ENCODE data around the gene TMEM223.
"Not testable (repeated sequence)": the region's sequence is repeated elsewhere in the genome, so short reads cannot be mapped to it uniquely, and the experiment has no call there.

TMEM223 gene

DNA sequence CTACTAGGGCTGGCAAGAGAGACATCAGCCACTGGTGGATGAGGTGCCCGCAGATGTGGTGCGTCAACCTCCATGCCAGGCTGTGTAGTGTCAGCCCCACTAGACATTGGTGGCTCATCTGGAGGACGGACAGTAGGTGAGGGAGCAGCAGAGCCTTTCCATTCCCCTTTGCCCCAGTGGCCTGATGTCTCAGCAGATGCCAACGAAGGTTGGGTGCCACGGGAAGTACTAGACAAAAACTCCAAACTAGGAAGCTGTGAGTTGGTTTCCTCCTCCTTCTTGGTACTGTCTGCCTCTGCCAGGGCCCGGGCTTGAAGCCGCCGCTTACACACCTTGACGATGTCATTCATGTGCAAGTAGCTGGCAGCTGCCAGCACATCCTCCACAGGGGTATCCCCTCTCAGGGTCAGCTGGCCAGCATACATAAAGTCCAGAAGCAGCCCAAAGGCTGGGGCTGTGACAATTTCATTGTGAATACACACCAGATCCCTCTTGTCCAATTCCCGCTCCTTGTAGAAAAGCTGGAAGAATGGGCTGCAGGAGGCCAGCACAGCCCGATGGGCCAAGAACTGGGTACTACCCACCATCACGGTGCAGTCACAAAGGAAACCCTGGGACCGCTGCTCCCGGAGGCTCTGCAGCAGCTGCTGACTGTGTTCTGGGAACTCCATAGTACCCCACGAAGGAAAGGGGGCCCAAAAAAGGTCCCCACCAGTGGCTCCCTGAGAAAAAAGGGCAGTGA, 38.6 kb downstream of the TMEM223 start:
- no peak for DNase-seq (ENCODE audit: low spot score)

DNA sequence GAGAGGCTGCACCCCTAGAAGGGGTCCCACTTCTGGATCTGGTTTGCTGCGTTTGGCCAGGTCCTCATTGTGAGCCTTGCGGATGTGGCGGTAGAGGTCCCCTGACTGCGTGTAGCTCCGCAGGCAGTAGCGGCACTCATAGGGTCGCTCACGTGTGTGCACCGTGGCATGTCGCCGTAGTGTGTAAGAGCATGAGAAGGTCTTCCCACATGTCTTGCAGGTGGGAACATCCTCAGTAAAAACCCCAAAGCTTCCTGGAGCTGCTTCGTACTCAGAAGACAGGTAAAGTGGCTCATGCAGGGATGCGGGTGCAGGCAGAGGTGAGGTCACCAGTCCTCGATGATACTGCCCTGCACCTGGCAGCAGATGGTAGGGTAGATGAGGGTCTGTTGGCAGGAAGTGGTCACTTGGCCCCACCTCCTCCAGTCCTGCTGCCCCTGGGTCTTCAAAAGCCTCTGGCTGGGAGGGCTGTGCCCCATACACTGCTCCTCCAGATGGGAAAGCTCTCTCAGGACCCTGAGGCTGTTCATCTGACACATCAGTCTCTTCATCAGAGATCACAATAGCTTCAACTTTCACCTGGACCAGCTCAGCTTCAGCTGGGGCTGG, 39.5 kb downstream of the TMEM223 start:
- DNase-seq (ENCODE audit: low spot score) = no peak

DNA sequence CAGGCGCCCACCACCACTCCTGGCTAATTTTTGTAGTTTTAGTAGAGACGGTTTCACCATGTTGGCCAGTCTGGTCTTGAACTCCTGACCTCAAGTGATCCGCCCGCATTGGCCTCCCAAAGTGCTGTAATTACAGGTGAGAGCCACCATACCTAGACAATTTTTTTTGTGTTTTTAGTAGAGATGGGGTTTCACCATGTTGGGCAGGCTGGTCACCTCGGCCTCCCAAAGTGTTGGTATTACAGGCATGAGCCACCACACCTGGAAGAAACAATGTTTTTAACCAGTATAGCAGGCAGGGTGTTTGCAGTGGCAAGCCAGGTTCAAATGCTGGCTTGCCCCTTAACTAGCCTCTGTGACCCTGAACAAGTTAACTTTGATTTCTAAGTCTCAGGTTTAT, 41.9 kb downstream of the TMEM223 start:
- not testable (repeated sequence) for DNase-seq (ENCODE audit: low spot score)

DNA sequence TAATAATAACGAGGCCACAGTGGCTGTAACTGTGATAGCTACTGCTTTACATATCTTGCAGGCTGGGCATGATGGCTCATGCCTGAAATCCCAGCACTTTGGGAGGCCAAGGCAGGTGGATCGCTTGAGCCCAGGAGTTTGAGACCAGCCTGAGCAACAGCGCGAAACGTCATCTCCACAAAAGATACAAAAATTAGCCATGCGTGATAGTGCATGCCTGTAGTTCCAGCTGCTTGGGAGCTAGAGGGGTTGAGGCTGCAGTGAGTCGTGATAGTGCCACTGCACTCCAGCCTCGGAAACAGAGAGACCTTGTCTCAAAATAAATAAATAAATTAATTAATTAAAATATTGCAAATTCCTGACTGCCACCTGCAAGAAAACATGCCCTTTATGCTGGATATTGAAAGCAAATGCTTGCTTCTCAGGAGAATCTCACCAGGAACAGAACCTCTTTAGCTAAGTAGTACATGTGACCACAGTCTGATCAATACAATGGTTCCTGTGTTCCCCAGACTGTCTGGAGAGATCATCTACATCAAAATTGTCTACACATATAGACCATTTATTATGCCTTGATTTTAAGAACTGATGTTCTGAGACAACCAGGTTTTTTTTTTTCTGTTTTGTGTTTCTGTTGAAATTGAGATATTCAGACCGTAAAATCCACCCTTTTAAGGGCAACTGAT, 44.2 kb downstream of the TMEM223 start:
- DNase-seq (ENCODE audit: low spot score) = no peak
